OCI-LY3 (cell line): ENCODE data around the gene TTLL10.

Experiments
- H2AFZ ChIP-seq: fragments of 200-600, 300-600 bp; shearing (Covaris generic); 2 replicates; pipeline ENCODE4 v1.6.0; 2014; ENCODE audit warnings: antibody characterized with exemption, low read depth, low read length
- H3K27ac ChIP-seq: fragments of 200-600, 300-600 bp; sonication (generic); 2 replicates; pipeline ENCODE4 v1.5.1; 2014; ENCODE audit warnings: mild to moderate bottlenecking, low read length, moderate library complexity, mixed read lengths
- H3K27me3 ChIP-seq: fragments of 200-600, 300-600 bp; sonication (generic); 2 replicates; pipeline ENCODE4 v1.6.1; 2014; ENCODE audit warnings: low read depth, low read length, mixed read lengths
- H3K36me3 ChIP-seq: fragments of 200-600, 300-600 bp; sonication (generic); replicated peaks from 2 replicates; pipeline ENCODE3; 2014; ENCODE audit warnings: low read depth, low read length, mixed read lengths
- H3K4me1 ChIP-seq: fragments of 300-600, 200-600 bp; sonication (generic); 2 replicates; pipeline ENCODE4 v1.6.1; 2014; ENCODE audit warnings: low read length, mixed read lengths
- H3K4me2 ChIP-seq: fragments of 200-600, 300-600 bp; sonication (generic); 2 replicates; pipeline ENCODE4 v1.6.1; 2014; ENCODE audit warnings: low read length, mixed read lengths
- H3K4me3 ChIP-seq: fragments of 300-600, 200-600 bp; sonication (generic); 2 replicates; pipeline ENCODE4 v1.5.1; 2014; ENCODE audit warnings: antibody characterized with exemption, mild to moderate bottlenecking, low read length, moderate library complexity
- H3K79me2 ChIP-seq: fragments of 300-600, 200-600 bp; shearing (Covaris generic); 2 replicates; pipeline ENCODE4 v1.6.1; 2014; ENCODE audit warnings: mild to moderate bottlenecking, low read length, mixed read lengths
- H3K9ac ChIP-seq: fragments of 300-600, 200-600 bp; shearing (Covaris generic); 2 replicates; pipeline ENCODE4 v1.6.0; 2014; ENCODE audit warnings: mild to moderate bottlenecking, low read length, moderate library complexity
- H3K9me3 ChIP-seq: fragments of 200-600, 300-600 bp; shearing (Covaris generic); 2 replicates; pipeline ENCODE4 v1.6.1; 2014; ENCODE audit warnings: low read length, mixed read lengths; ENCODE audit not compliant: insufficient read depth
- H4K20me1 ChIP-seq: fragments of 200-600, 300-600 bp; sonication (generic); 2 replicates; pipeline ENCODE4 v1.6.1; 2016; ENCODE audit warnings: low read length, mixed read lengths; ENCODE audit not compliant: insufficient read depth
- EZH2phosphoT487 ChIP-seq: fragments of 200-600 bp; shearing (Covaris generic); IDR thresholded peaks from 2 replicates; pipeline ENCODE4 v1.6.1; 2018; ENCODE audit warnings: antibody characterized with exemption, mixed run types, low read depth
- TF ChIP-seq, protein P1 (sequence below): fragments of 200-600, 300-600 bp; sonication (generic); IDR thresholded peaks from 2 replicates; pipeline ENCODE4 v1.5.1; 2014; ENCODE audit warnings: antibody characterized with exemption, low read length, low read depth

The TTLL10 gene

DNA sequence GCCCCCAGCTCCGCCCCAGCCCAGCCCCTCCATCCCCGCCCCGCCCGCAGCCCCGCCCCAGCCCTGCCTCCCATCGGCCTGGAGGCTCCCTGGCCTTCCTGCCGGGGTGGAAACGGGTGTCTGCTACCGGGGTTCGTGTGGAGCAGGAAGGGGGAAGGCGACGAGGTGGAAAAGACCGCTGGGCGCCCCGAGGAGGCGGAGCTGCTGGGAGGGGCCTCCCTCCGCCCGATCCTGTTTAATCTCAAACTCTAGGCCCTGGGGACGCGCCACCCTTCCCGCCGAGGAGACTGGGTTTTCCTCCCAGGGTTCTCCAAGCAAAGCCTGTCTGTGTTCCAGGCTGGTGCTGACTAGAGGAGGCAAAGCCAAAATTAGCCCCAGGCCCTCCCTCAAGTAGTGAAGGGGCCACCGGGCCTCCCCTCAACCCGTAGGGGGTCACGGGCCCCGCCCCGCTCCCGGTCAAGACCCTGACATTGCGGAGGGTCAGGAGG is 16.2 kb upstream of the TTLL10 start:
- H2AFZ ChIP-seq = 0 out of 2 replicates have a peak overlapping the region, but pooled peaks have one; percentile 26
- H3K4me2 ChIP-seq = peak overlapping the region; percentile 94
- no peaks in the 10 kb centered on the region for H3K36me3 ChIP-seq
- no peaks in the 10 kb centered on the region for H3K79me2 ChIP-seq
- peak overlapping the region; percentile 95 for H3K4me3 ChIP-seq
- H3K9ac ChIP-seq = peak overlapping the region; percentile 97
- no peaks in the 10 kb centered on the region for H3K27me3 ChIP-seq
- peaks cover 6% of the 10 kb centered on the region for H3K4me1 ChIP-seq
- H3K9me3 ChIP-seq = no peaks in the 10 kb centered on the region
- H3K27ac ChIP-seq = peak overlapping the region; percentile 55
- TF ChIP-seq, protein P1, sequence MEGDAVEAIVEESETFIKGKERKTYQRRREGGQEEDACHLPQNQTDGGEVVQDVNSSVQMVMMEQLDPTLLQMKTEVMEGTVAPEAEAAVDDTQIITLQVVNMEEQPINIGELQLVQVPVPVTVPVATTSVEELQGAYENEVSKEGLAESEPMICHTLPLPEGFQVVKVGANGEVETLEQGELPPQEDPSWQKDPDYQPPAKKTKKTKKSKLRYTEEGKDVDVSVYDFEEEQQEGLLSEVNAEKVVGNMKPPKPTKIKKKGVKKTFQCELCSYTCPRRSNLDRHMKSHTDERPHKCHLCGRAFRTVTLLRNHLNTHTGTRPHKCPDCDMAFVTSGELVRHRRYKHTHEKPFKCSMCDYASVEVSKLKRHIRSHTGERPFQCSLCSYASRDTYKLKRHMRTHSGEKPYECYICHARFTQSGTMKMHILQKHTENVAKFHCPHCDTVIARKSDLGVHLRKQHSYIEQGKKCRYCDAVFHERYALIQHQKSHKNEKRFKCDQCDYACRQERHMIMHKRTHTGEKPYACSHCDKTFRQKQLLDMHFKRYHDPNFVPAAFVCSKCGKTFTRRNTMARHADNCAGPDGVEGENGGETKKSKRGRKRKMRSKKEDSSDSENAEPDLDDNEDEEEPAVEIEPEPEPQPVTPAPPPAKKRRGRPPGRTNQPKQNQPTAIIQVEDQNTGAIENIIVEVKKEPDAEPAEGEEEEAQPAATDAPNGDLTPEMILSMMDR = no peak
- TF ChIP-seq EZH2phosphoT487 = no peak
- no peaks in the 10 kb centered on the region for H4K20me1 ChIP-seq

DNA sequence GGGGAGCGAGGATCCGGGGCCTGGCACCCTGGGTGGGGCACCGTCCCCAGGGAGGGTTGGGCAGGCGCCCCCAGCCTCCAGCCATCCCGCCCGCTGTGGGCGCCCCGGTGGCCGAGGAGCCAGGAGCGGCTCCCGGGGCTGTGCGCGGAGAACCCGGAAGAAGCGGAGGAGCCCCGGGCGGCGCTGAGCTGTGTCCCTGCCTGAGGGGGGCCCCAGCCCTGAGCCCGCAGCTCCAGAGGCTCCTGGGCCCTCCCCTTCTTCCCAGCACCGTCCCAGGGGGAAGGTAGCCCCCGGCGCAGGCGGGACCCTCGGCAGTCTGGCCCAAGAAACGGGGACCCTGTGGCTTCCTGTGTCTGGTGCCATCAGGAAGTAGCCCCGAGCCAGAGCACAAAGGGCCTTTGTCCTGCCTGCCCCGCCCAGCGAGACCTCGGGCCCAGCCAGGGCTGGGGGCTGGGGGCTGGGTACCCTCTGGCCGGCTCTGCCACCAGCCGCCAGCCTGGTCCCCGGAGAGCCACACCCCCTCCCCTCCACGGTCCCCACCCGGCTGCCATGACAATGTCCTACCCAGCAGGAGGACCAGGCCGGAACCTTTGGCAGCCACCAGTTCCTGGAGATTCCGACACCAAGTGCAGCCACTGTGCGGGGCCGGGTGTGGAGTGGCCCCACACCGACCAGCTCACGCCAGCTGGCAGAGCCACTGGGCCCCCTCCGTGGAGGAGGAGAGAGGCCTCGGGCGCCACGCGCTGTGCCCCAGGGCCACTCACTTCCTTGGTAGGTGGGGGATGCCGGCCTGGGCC is 15.6 kb upstream of the TTLL10 start:
- Histone ChIP-seq H2AFZ (peak overlapping the region; percentile 37; the same call in 1 of the 2 replicates), H3K9ac (peak overlapping the region; percentile 97), H3K36me3 (no peaks in the 10 kb centered on the region), H3K27me3 (no peaks in the 10 kb centered on the region), H3K4me1 (peaks cover 6% of the 10 kb centered on the region), H4K20me1 (no peaks in the 10 kb centered on the region), H3K79me2 (no peaks in the 10 kb centered on the region), H3K9me3 (no peaks in the 10 kb centered on the region), H3K4me2 (peak overlapping the region; percentile 94), H3K27ac (peak overlapping the region; percentile 55), H3K4me3 (peak overlapping the region; percentile 95)
- no peak for TF ChIP-seq EZH2phosphoT487
- TF ChIP-seq, protein P1 = no peak

DNA sequence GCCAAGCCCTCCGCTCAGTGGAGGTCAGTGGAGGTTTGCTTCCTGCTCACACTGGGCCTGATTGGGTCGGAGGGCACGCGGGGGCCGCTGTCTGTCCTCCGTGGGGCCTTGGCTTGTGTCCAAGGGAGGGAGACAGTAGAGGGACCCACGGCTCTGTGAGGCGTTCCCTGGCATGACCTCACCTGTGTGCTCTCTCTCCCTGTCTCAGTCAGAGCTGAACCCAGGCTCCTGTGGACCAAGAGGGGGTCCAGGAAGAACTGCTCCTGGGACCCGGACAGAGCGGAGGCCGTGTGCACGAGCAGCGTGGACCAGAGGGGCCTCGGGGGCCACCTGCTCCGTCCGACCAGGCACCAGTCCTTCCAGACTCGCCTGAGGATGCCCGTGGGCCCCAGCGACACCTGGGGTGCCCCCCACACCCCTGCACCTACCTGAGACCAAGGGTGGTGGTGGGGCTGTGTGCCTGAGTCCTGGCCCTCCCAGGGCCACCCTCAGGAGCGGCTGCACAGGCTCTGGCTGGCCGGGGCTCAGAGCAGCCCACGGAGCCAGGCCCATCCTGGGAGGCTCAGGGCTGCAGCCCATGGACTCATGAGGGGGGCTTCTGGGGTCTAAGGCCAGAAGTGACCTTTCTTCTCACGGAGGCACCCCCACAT is 13.3 kb upstream of the TTLL10 start:
- H3K79me2 ChIP-seq = no peaks in the 10 kb centered on the region
- H3K9me3 ChIP-seq = no peaks in the 10 kb centered on the region
- no peak overlapping the region for H3K9ac ChIP-seq
- H4K20me1 ChIP-seq = no peaks in the 10 kb centered on the region
- no peak overlapping the region for H3K4me2 ChIP-seq
- no peak for TF ChIP-seq EZH2phosphoT487
- TF ChIP-seq, protein P1 = no peak
- no peaks in the 10 kb centered on the region for H3K36me3 ChIP-seq
- H3K27ac ChIP-seq = no peak overlapping the region
- no peaks in the 10 kb centered on the region for H3K27me3 ChIP-seq
- H2AFZ ChIP-seq = no peak overlapping the region
- peaks cover 6% of the 10 kb centered on the region for H3K4me1 ChIP-seq
- no peak overlapping the region for H3K4me3 ChIP-seq

DNA sequence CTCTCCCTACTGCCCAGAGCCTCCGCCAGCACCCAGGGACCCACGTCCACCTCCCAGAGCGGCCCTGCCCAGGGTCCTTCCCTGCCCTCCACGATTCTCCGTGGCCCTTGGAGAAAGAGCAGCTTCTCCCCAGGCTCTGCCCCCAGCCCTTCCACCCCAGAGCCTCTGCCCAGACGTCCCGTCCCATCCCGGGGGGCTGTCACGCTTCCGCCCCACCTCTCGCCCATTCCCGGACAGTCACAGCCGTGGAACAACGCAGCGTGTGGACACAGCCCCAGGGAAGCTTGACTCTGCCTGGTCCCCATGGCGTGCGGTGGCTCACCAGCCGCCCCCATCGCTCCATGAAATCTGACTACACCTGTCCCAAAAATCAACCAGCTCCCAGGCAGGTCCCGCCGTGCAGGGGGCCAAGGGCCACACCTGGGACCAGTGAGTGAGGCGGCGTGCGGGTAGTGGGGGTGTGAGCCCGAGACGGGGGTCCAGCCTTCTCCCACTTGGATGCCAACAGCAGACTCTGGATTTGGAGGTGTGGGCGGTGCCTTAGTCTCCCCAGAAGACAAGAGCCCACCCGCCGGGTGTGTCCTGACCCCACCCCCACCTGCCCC is 12.5 kb upstream of the TTLL10 start:
- Histone ChIP-seq H3K9ac (no peak overlapping the region), H3K4me1 (peaks cover 6% of the 10 kb centered on the region), H4K20me1 (no peaks in the 10 kb centered on the region), H3K79me2 (no peaks in the 10 kb centered on the region), H3K9me3 (no peaks in the 10 kb centered on the region), H3K36me3 (no peaks in the 10 kb centered on the region), H2AFZ (no peak overlapping the region), H3K27me3 (no peaks in the 10 kb centered on the region), H3K27ac (no peak overlapping the region), H3K4me3 (no peak overlapping the region), H3K4me2 (no peak overlapping the region)
- TF ChIP-seq, protein P1 = no peak
- no peak for TF ChIP-seq EZH2phosphoT487
